Panc1 (cell line): ENCODE measurements around the gene SLIT3. TPM values are rescaled to one million over a fixed set of nuclear protein-coding genes. Genes with fewer than 3 reads are reported as not detected.

ENCODE experiments used
- ATAC-seq: fragments of 200-7000 bp; cut with Tn5 transposase; 2 replicates; pipeline ENCODE4 v1.9.1; 2020; ENCODE audit warnings: mild to moderate bottlenecking, moderate library complexity
- BruUV-seq: library from RNA; stranded (reverse); fragments of 400-500 nt; replicated peaks from 2 replicates; lab custom pipeline; 2021; lab: Mats Ljungman, UMichigan
- CTCF ChIA-PET: fragments of 300-600 bp; sonication (Branson Sonifier 250); formaldehyde crosslinking; loops from one replicate; lab custom pipeline; 2022; ENCODE audit warnings: antibody characterized with exemption; lab: Charles Lee
- POLR2A ChIA-PET: fragments of 300-600 bp; sonication (Branson Sonifier 250); formaldehyde crosslinking; loops from one replicate; lab custom pipeline; 2022; ENCODE audit warnings: antibody characterized with exemption; lab: Charles Lee
- DNase-seq: peaks from one replicate; pipeline ENCODE4 v3.0.0-alpha.2; 2010; ENCODE audit warnings: low read depth, low spot score
- H3K27ac ChIP-seq: 2 replicates; pipeline ENCODE4 v1.5.1; 2011; ENCODE audit warnings: mild to moderate bottlenecking, low read length, inconsistent platforms
- H3K27me3 ChIP-seq: fragments of 200-500 bp; sonication (Bioruptor generic); 2 replicates; pipeline ENCODE4 v1.6.0; 2014; ENCODE audit warnings: low read length, inconsistent platforms; ENCODE audit not compliant: control insufficient read depth, insufficient read depth
- H3K36me3 ChIP-seq: fragments of 200-500 bp; sonication (Bioruptor generic); 2 replicates; pipeline ENCODE4 v1.5.1; 2014; ENCODE audit warnings: inconsistent platforms, mild to moderate bottlenecking, low read length, moderate library complexity; ENCODE audit not compliant: control insufficient read depth, insufficient read depth
- H3K4me1 ChIP-seq: 2 replicates; pipeline ENCODE4 v1.5.1; 2011; ENCODE audit warnings: inconsistent platforms, mild to moderate bottlenecking, low read length, moderate library complexity; ENCODE audit not compliant: control insufficient read depth, insufficient read depth
- H3K4me3 ChIP-seq, 2 experiments: 2 replicates each; pipeline ENCODE4 v1.5.1; 2011 to 2012; ENCODE audit warnings: low read depth in 2 of 2, low read length in 2 of 2, mild to moderate bottlenecking in 2 of 2, inconsistent platforms in 1 of 2, moderate library complexity in 1 of 2
- H3K9me3 ChIP-seq: fragments of 200-500 bp; sonication (Bioruptor generic); 2 replicates; pipeline ENCODE4 v1.5.1; 2014; ENCODE audit warnings: low read depth, mild to moderate bottlenecking, inconsistent platforms, low read length, moderate library complexity; ENCODE audit not compliant: control insufficient read depth, insufficient read depth
- CTCF ChIP-seq: fragments of 450-650 bp; IDR thresholded peaks from 2 replicates; pipeline ENCODE4 v1.5.1; 2017; ENCODE audit warnings: mild to moderate bottlenecking
- POLR2AphosphoS5 ChIP-seq: IDR thresholded peaks from 2 replicates; pipeline ENCODE4 v1.6.1; 2012; ENCODE audit warnings: mild to moderate bottlenecking, low read depth, low read length, moderate library complexity
- REST ChIP-seq, 2 experiments: IDR thresholded peaks; 2 replicates each; pipeline ENCODE4 v1.6.1; 2011 to 2012; ENCODE audit warnings: low read depth in 2 of 2, control low read depth in 1 of 2, low read length in 1 of 2, mild to moderate bottlenecking in 1 of 2, moderate library complexity in 1 of 2; ENCODE audit not compliant: insufficient read depth in 1 of 2
- SIN3A ChIP-seq: IDR thresholded peaks from 2 replicates; pipeline ENCODE4 v1.6.1; 2012; ENCODE audit warnings: low read depth, mild to moderate bottlenecking, low read length, moderate library complexity, borderline replicate concordance; ENCODE audit not compliant: insufficient read depth
- TCF7L2 ChIP-seq: IDR thresholded peaks from 2 replicates; pipeline ENCODE4 v1.6.1; 2011; ENCODE audit warnings: mild to moderate bottlenecking, low read depth, low read length, inconsistent platforms
- in situ Hi-C: cut with HindIII; loops from 2 replicates; pipeline ENCODE4 v1.10.0; 2016; ENCODE audit warnings: low sequenced_read_pairs, low pct_unique_long_range_greater_than_20kb
- intact Hi-C: fragments of 100-400 bp; cut with micrococcal nuclease; formaldehyde crosslinking; loops from one replicate; pipeline ENCODE4 v1.10.0; 2022; ENCODE audit not compliant: unreplicated experiment
- total RNA-seq: library from RNA; stranded (reverse); gene quantifications from one replicate; pipeline ENCODE4 v1.2.1, GENCODE V29; 2021; ENCODE audit not compliant: unreplicated experiment

SLIT3 gene
- total RNA-seq, 1 experiment from 2014 or later, result 26.4 TPM

GRCh38 chr5:168790671-168791250 is 510.2 kb downstream of the SLIT3 start:
- H3K4me1 ChIP-seq, result no peaks in the 10 kb centered on the region
- H3K36me3 ChIP-seq, result no peaks in the 10 kb centered on the region
- intact Hi-C loops (no loop called here), in situ Hi-C loops (no loop called here)
- H3K9me3 ChIP-seq, result no peaks in the 10 kb centered on the region
- H3K27ac ChIP-seq, result no peak overlapping the region
- POLR2A ChIA-PET, result no interaction called here
- CTCF ChIA-PET, result no interaction called here
- no peak for DNase-seq
- H3K4me3 ChIP-seq, result no peak overlapping the region
- TF ChIP-seq REST (IDR thresholded peaks at IDR 0.05; ENCODE audit: insufficient read depth in 1 of 2, low read depth in 2 of 2, low read length in 1 of 2) (no peak), TCF7L2 (no peak), CTCF (no peak), POLR2AphosphoS5 (no peak), SIN3A (no peak)
- no TSS peak for BruUV-seq
- no peak for ATAC-seq
- no peaks in the 10 kb centered on the region for H3K27me3 ChIP-seq

- H3K27me3 ChIP-seq, result no peaks in the 10 kb centered on the region; the same call in 1 of the 2 replicates
- no peaks in the 10 kb centered on the region for H3K36me3 ChIP-seq
- POLR2A ChIA-PET, result no interaction called here
- H3K4me1 ChIP-seq, result no peaks in the 10 kb centered on the region
- in situ Hi-C loops, result no loop called here
- H3K9me3 ChIP-seq, result no peaks in the 10 kb centered on the region
- BruUV-seq, result no TSS peak
- no peak for TF ChIP-seq POLR2AphosphoS5
- TF ChIP-seq REST (IDR thresholded peaks at IDR 0.05; ENCODE audit: insufficient read depth in 1 of 2, low read depth in 2 of 2, low read length in 1 of 2), result no peak
- TF ChIP-seq SIN3A, result no peak
- no peak for TF ChIP-seq CTCF
- TF ChIP-seq TCF7L2, result no peak
- no peak for ATAC-seq
- H3K4me3 ChIP-seq, result no peak overlapping the region
- intact Hi-C loops, result no loop called here
- no peak overlapping the region for H3K27ac ChIP-seq
- CTCF ChIA-PET, result no interaction called here
- DNase-seq, result no peak
These were observed 510.8 kb downstream of the SLIT3 start for GRCh38 chr5:168790002-168790635.
